ENCODE data around the gene EEIG1.
A peak's percentile ranks its signal among the peaks of the same experiment; 100 is the strongest.

The EEIG1 gene

DNA sequence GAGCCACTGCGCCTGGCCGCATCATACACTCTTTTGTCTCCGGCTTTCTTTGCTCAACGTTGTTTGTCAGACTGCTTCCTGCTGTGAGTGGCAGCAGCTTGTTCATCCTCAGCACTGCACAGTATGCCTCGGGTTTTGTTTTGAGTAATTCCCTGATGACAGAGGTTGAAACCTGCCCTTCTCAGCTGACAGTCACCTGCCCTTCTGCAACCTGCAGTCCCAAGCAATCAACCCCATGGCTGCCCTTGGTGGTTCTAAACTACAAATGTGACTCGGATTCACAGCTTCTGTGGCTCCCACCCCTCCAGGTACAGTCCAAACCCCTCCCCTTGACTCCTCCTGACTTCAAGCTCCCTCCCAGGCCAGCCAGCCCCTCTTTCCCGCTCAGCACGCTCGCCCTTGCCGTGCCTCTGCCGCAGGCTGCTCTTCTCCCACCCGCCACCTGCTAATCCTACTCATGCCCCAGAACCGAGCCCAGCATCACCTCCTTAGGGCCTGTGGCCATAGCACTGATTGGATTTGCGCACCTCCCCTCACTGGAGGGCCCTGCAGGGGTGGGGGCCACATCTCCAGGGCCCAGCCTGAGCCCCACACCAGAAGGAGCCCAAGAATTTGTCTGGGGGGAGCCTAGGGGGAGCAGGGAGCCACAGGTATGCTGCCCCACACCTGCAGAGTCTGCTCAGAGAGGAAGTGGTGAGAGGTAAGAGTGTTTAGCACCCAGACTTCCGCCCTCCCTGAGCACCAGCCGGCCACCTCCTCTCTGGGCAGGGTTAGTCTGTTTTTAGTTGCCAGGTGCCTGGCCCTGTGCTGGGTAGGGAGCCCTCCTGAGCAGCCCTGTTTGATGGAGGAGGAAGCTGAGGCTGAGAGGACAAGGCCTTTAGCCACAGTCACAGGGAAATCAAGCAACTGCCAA lies 10.1 kb downstream of the EEIG1 start (continued):
- TF ChIP-seq ZNF292 (tag by site-specific recombination; IDR thresholded peaks at IDR 0.05; ENCODE audit: borderline replicate concordance, low read depth) (no peak), ZNF112 (tag by site-specific recombination; IDR thresholded peaks at IDR 0.05) (no peak), ZNF155 (tag by site-specific recombination; IDR thresholded peaks at IDR 0.05) (no peak), SP7 (tag by site-specific recombination; IDR thresholded peaks at IDR 0.05) (peak; percentile 80), FEZF1 (tag by site-specific recombination; IDR thresholded peaks at IDR 0.05) (no peak), ZNF174 (tag by site-specific recombination; IDR thresholded peaks at IDR 0.05) (no peak), ZIC2 (tag by site-specific recombination; IDR thresholded peaks at IDR 0.05) (peak; percentile 80), ZNF214 (tag by site-specific recombination; IDR thresholded peaks at IDR 0.05; ENCODE audit: borderline replicate concordance) (no peak), ZNF677 (tag by site-specific recombination; IDR thresholded peaks at IDR 0.05) (no peak), ZNF10 (tag by site-specific recombination; IDR thresholded peaks at IDR 0.05) (peak; percentile 72; the same call in 1 of the 2 replicates), SCRT2 (tag by site-specific recombination; IDR thresholded peaks at IDR 0.05) (peak; percentile 81), ZNF341 (tag by site-specific recombination; IDR thresholded peaks at IDR 0.05; ENCODE audit: low read depth) (peak; percentile 48; the same call in 1 of the 2 replicates), ZNF571 (tag by site-specific recombination; IDR thresholded peaks at IDR 0.05) (no peak), RBAK (tag by site-specific recombination; IDR thresholded peaks at IDR 0.05) (no peak), ZNF548 (tag by site-specific recombination; IDR thresholded peaks at IDR 0.05) (no peak), KLF9 (tag by site-specific recombination; IDR thresholded peaks at IDR 0.05; ENCODE audit: low read depth) (no peak), ZNF596 (tag by site-specific recombination; IDR thresholded peaks at IDR 0.05) (no peak)
- TF ChIP-seq, protein P1, sequence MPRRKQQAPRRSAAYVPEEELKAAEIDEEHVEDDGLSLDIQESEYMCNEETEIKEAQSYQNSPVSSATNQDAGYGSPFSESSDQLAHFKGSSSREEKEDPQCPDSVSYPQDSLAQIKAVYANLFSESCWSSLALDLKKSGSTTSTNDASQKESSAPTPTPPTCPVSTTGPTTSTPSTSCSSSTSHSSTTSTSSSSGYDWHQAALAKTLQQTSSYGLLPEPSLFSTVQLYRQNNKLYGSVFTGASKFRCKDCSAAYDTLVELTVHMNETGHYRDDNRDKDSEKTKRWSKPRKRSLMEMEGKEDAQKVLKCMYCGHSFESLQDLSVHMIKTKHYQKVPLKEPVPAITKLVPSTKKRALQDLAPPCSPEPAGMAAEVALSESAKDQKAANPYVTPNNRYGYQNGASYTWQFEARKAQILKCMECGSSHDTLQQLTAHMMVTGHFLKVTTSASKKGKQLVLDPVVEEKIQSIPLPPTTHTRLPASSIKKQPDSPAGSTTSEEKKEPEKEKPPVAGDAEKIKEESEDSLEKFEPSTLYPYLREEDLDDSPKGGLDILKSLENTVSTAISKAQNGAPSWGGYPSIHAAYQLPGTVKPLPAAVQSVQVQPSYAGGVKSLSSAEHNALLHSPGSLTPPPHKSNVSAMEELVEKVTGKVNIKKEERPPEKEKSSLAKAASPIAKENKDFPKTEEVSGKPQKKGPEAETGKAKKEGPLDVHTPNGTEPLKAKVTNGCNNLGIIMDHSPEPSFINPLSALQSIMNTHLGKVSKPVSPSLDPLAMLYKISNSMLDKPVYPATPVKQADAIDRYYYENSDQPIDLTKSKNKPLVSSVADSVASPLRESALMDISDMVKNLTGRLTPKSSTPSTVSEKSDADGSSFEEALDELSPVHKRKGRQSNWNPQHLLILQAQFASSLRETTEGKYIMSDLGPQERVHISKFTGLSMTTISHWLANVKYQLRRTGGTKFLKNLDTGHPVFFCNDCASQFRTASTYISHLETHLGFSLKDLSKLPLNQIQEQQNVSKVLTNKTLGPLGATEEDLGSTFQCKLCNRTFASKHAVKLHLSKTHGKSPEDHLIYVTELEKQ (tag by site-specific recombination; IDR thresholded peaks at IDR 0.05; ENCODE audit: borderline replicate concordance) = no peak
- TF ChIP-seq, protein P2, sequence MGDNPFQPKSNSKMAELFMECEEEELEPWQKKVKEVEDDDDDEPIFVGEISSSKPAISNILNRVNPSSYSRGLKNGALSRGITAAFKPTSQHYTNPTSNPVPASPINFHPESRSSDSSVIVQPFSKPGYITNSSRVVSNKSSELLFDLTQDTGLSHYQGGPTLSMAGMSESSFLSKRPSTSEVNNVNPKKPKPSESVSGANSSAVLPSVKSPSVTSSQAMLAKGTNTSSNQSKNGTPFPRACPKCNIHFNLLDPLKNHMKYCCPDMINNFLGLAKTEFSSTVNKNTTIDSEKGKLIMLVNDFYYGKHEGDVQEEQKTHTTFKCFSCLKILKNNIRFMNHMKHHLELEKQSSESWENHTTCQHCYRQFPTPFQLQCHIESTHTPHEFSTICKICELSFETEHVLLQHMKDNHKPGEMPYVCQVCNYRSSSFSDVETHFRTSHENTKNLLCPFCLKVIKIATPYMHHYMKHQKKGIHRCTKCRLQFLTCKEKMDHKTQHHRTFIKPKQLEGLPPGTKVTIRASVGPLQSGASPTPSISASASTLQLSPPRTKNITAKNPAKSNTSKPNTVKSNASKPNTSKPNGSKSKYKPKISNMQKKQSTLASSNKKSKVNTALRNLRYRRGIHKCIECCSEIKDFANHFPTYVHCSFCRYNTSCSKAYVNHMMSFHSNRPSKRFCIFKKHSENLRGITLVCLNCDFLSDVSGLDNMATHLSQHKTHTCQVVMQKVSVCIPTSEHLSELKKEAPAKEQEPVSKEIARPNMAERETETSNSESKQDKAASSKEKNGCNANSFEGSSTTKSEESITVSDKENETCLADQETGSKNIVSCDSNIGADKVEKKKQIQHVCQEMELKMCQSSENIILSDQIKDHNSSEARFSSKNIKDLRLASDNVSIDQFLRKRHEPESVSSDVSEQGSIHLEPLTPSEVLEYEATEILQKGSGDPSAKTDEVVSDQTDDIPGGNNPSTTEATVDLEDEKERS (tag by site-specific recombination; IDR thresholded peaks at IDR 0.05) = no peak
- TF ChIP-seq, protein P3, sequence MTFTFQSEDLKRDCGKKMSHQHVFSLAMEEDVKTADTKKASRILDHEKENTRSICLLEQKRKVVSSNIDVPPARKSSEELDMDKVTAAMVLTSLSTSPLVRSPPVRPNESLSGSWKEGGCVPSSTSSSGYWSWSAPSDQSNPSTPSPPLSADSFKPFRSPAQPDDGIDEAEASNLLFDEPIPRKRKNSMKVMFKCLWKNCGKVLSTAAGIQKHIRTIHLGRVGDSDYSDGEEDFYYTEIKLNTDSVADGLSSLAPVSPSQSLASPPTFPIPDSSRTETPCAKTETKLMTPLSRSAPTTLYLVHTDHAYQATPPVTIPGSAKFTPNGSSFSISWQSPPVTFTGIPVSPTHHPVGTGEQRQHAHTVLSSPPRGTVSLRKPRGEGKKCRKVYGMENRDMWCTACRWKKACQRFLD (tag by site-specific recombination; IDR thresholded peaks at IDR 0.05) = no peak
- TF ChIP-seq, protein P4, sequence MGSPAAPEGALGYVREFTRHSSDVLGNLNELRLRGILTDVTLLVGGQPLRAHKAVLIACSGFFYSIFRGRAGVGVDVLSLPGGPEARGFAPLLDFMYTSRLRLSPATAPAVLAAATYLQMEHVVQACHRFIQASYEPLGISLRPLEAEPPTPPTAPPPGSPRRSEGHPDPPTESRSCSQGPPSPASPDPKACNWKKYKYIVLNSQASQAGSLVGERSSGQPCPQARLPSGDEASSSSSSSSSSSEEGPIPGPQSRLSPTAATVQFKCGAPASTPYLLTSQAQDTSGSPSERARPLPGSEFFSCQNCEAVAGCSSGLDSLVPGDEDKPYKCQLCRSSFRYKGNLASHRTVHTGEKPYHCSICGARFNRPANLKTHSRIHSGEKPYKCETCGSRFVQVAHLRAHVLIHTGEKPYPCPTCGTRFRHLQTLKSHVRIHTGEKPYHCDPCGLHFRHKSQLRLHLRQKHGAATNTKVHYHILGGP (tag by site-specific recombination; IDR thresholded peaks at IDR 0.05) = peak; percentile 32; the same call in 1 of the 2 replicates
- TF ChIP-seq, protein P5, sequence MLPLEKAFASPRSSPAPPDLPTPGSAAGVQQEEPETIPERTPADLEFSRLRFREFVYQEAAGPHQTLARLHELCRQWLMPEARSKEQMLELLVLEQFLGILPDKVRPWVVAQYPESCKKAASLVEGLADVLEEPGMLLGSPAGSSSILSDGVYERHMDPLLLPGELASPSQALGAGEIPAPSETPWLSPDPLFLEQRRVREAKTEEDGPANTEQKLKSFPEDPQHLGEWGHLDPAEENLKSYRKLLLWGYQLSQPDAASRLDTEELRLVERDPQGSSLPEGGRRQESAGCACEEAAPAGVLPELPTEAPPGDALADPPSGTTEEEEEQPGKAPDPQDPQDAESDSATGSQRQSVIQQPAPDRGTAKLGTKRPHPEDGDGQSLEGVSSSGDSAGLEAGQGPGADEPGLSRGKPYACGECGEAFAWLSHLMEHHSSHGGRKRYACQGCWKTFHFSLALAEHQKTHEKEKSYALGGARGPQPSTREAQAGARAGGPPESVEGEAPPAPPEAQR (tag by site-specific recombination; IDR thresholded peaks at IDR 0.05) = no peak
- TF ChIP-seq, protein P6, sequence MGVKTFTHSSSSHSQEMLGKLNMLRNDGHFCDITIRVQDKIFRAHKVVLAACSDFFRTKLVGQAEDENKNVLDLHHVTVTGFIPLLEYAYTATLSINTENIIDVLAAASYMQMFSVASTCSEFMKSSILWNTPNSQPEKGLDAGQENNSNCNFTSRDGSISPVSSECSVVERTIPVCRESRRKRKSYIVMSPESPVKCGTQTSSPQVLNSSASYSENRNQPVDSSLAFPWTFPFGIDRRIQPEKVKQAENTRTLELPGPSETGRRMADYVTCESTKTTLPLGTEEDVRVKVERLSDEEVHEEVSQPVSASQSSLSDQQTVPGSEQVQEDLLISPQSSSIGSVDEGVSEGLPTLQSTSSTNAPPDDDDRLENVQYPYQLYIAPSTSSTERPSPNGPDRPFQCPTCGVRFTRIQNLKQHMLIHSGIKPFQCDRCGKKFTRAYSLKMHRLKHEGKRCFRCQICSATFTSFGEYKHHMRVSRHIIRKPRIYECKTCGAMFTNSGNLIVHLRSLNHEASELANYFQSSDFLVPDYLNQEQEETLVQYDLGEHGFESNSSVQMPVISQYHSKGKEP (tag by site-specific recombination; IDR thresholded peaks at IDR 0.05) = peak; percentile 63; the same call in 1 of the 2 replicates
- TF ChIP-seq, protein P7, sequence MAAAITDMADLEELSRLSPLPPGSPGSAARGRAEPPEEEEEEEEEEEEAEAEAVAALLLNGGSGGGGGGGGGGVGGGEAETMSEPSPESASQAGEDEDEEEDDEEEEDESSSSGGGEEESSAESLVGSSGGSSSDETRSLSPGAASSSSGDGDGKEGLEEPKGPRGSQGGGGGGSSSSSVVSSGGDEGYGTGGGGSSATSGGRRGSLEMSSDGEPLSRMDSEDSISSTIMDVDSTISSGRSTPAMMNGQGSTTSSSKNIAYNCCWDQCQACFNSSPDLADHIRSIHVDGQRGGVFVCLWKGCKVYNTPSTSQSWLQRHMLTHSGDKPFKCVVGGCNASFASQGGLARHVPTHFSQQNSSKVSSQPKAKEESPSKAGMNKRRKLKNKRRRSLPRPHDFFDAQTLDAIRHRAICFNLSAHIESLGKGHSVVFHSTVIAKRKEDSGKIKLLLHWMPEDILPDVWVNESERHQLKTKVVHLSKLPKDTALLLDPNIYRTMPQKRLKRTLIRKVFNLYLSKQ (tag by site-specific recombination; IDR thresholded peaks at IDR 0.05; ENCODE audit: borderline replicate concordance) = no peak

Data from HEK293 (cell line).